Measurements from ENCODE around the gene TMEM9. TPM values are rescaled to one million over a fixed set of nuclear protein-coding genes. Genes with fewer than 3 reads are reported as not detected.
A peak's percentile ranks its signal among the peaks of the same experiment; 100 is the strongest.

The TMEM9 gene
- total RNA-seq, 1 donor from 2014 or later: 66.9 TPM

- FAIRE-seq: no peak
- Histone ChIP-seq H3K4me3 (ENCODE audit: low read depth, low read length) (no peak overlapping the region), H3K27me3 (ENCODE audit: control insufficient read depth, insufficient read depth, low read length) (no peaks in the 10 kb centered on the region), H3K36me3 (ENCODE audit: control insufficient read depth, insufficient read depth, low read length) (peaks cover 19% of the 10 kb centered on the region)
- DNase-seq (ENCODE audit: low read depth): no peak
- no peak for TF ChIP-seq CTCF (IDR thresholded peaks at IDR 0.05; ENCODE audit: insufficient read depth, low read length, severe bottlenecking)
Observed at GRCh38 chr1:201140235-201140940, 13.9 kb downstream of the TMEM9 start.

GRCh38 chr1:201139756-201140155, 14.5 kb downstream of the TMEM9 start:
- no peak for TF ChIP-seq CTCF (IDR thresholded peaks at IDR 0.05; ENCODE audit: insufficient read depth, low read length, severe bottlenecking)
- H3K4me3 ChIP-seq (ENCODE audit: low read depth, low read length): no peak overlapping the region
- H3K36me3 ChIP-seq (ENCODE audit: control insufficient read depth, insufficient read depth, low read length): peaks cover 17% of the 10 kb centered on the region
- FAIRE-seq: no peak
- DNase-seq (ENCODE audit: low read depth): no peak
- H3K27me3 ChIP-seq (ENCODE audit: control insufficient read depth, insufficient read depth, low read length): no peaks in the 10 kb centered on the region

GRCh38 chr1:201139306-201139705, 15.0 kb downstream of the TMEM9 start:
- no peaks in the 10 kb centered on the region for H3K27me3 ChIP-seq (ENCODE audit: control insufficient read depth, insufficient read depth, low read length)
- H3K36me3 ChIP-seq (ENCODE audit: control insufficient read depth, insufficient read depth, low read length): peaks cover 17% of the 10 kb centered on the region
- no peak overlapping the region for H3K4me3 ChIP-seq (ENCODE audit: low read depth, low read length)
- no peak for TF ChIP-seq CTCF (IDR thresholded peaks at IDR 0.05; ENCODE audit: insufficient read depth, low read length, severe bottlenecking)
- DNase-seq (ENCODE audit: low read depth) (no peak), FAIRE-seq (no peak)

GRCh38 chr1:201138311-201138840, 15.9 kb downstream of the TMEM9 start:
- no peak for TF ChIP-seq CTCF (IDR thresholded peaks at IDR 0.05; ENCODE audit: insufficient read depth, low read length, severe bottlenecking)
- DNase-seq (ENCODE audit: low read depth): no peak
- peaks cover 17% of the 10 kb centered on the region for H3K36me3 ChIP-seq (ENCODE audit: control insufficient read depth, insufficient read depth, low read length)
- no peak overlapping the region for H3K4me3 ChIP-seq (ENCODE audit: low read depth, low read length)
- FAIRE-seq: no peak
- H3K27me3 ChIP-seq (ENCODE audit: control insufficient read depth, insufficient read depth, low read length): no peaks in the 10 kb centered on the region

- DNase-seq (ENCODE audit: low read depth) (peak; percentile 32), FAIRE-seq (no peak)
- peaks cover 14% of the 10 kb centered on the region for H3K36me3 ChIP-seq (ENCODE audit: control insufficient read depth, insufficient read depth, low read length)
- H3K4me3 ChIP-seq (ENCODE audit: low read depth, low read length): no peak overlapping the region
- no peaks in the 10 kb centered on the region for H3K27me3 ChIP-seq (ENCODE audit: control insufficient read depth, insufficient read depth, low read length)
- no peak for TF ChIP-seq CTCF (IDR thresholded peaks at IDR 0.05; ENCODE audit: insufficient read depth, low read length, severe bottlenecking)
Observed at GRCh38 chr1:201137579-201138310, 16.5 kb downstream of the TMEM9 start.

Measured in bronchial epithelial cell (primary cell).